ENCODE results near the gene CFAP410.

The CFAP410 gene

DNA sequence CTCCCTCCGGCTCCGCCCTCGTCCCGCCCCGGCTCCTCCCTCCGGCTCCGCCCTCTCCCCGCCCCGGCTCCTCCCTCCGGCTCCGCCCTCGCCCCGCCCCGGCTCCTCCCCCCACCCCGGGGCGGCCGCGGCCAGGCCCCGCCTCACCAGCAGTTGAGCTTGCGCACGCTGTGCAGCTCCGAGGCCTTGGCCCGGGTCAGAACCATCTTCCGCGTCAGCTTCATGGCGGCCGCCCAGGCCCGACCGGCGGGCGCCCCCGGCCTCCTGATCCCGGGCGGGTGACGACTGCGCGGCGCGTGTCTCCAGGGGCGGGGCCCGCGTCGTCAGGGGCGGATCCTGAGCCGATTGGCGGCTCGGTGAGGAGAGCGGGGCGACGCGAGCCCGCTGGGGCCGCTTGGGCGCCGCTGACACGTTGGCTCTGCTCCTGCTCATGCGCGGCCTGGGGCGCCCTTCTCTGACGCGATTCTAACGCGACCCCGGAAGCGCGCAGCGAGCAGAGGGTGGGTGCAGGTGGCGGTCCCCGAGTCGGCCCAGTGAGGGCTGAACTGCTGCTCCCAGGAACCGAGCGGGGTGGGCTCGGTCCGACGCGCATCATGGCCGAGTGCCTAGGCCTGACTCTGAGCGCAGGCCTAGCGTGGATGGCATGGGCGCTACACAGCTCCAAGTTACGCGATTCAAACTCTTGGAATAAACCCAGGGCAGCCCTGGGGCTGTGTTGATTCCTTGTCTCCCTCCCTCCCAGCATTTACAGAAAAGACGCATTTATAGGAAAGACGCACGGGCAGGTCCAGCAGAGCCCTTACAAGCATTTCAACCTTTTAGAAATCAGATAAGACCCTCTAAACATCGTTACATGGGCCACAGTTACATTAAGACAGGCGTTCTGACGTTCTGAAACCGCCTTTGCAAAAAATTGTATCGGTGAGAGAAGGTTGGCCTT lies at the start of gene CFAP410:
Gene CFAP410 (minus strand): TSS at position 420 of the 940 bp plus-strand sequence. CDS start 196 bp downstream, at position 224.
- H3K9me3 Mint-ChIP-seq = no peaks in the 10 kb centered on the region
- peak within 1 kb of the TSS; percentile 99 for H3K27ac Mint-ChIP-seq
- intact Hi-C loops (cut with micrococcal nuclease) = loop anchor here (1.0 to 10.0 kb wide), 4 partner anchors 14 to 116 kb away; partner anchors contain the start of genes LRRC3 and TRPM2
- peaks cover 6% of the 10 kb centered on the region for H3K27me3 Mint-ChIP-seq
- H3K4me1 Mint-ChIP-seq (ENCODE audit: low read depth) = peaks cover 23% of the 10 kb centered on the region
- H3K4me3 Mint-ChIP-seq = peak within 1 kb of the TSS; percentile 85
- peaks cover 37% of the 10 kb centered on the region for H3K36me3 Mint-ChIP-seq (ENCODE audit: low read depth)

DNA sequence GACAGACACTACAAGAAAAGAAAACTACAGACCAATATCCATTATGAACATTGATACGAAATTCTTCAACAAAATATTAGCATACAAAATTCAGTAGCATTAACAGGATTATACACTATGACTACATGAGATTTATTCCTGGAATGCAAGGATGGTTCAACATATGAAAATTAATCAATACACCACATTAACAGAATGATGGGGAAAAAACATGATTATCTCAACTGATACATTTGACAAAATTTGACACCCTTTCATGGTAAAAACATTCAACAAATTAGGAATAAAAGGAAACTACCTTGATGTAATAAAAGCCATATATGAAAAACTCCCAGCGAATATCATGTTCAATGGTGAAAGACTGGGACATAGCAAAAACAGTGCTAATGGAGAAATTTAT lies 45.8 kb upstream of the CFAP410 start:
- intact Hi-C loops (cut with micrococcal nuclease) = no loop called here
- H3K4me1 Mint-ChIP-seq (ENCODE audit: low read depth) = no peaks in the 10 kb centered on the region
- H3K36me3 Mint-ChIP-seq (ENCODE audit: low read depth) = peaks cover 84% of the 10 kb centered on the region
- H3K9me3 Mint-ChIP-seq = peaks cover 41% of the 10 kb centered on the region
- H3K4me3 Mint-ChIP-seq = no peak overlapping the region
- no peak overlapping the region for H3K27ac Mint-ChIP-seq
- H3K27me3 Mint-ChIP-seq = no peaks in the 10 kb centered on the region

DNA sequence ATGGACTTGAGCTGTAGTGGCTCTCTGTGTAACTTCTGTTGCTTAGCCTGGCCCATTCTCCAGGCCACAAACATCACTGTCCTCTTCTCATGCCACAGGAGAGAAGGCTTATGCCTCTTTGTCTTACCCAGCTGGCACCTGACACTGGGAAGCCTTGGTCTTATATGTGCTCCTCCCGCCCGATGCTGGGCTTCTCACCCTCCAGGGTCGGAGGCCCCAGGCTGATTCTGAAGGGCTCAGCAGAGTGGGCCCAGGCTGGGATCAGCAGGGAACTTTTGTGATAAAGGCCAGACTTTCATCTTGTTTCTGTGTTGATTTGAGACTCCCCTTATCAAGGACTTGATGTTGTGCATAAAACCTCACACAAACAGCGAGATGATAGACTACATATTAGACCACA lies 44.0 kb upstream of the CFAP410 start:
- intact Hi-C loops (cut with micrococcal nuclease) = no loop called here
- Mint-ChIP-seq H3K4me1 (ENCODE audit: low read depth) (no peaks in the 10 kb centered on the region), H3K27ac (no peak overlapping the region), H3K27me3 (no peaks in the 10 kb centered on the region), H3K9me3 (peaks cover 41% of the 10 kb centered on the region), H3K36me3 (ENCODE audit: low read depth) (peaks cover 88% of the 10 kb centered on the region), H3K4me3 (no peak overlapping the region)

DNA sequence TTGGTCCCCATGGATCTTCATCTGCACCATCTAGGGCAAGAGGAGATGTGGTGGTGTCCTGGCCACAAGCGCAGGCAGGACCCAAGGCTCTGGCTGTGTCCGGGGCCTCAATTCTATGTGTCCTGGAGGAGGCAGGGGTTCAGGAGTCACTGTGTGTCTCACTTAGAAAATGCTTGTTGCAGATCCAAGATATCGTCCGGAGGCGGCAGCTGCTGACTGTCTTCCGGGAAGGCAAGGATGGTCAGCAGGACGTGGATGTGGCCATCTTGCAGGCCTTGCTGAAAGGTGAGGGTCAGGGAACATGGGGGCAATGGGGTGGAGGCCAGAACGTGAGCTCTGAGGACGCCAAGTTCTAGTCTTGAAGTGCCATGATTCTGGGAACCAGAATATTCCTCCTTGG lies 43.3 kb upstream of the CFAP410 start:
- Mint-ChIP-seq H3K27ac (no peak overlapping the region), H3K4me3 (no peak overlapping the region), H3K36me3 (ENCODE audit: low read depth) (peaks cover 91% of the 10 kb centered on the region), H3K9me3 (peaks cover 41% of the 10 kb centered on the region), H3K4me1 (ENCODE audit: low read depth) (no peaks in the 10 kb centered on the region), H3K27me3 (no peaks in the 10 kb centered on the region)
- intact Hi-C loops (cut with micrococcal nuclease) = no loop called here

DNA sequence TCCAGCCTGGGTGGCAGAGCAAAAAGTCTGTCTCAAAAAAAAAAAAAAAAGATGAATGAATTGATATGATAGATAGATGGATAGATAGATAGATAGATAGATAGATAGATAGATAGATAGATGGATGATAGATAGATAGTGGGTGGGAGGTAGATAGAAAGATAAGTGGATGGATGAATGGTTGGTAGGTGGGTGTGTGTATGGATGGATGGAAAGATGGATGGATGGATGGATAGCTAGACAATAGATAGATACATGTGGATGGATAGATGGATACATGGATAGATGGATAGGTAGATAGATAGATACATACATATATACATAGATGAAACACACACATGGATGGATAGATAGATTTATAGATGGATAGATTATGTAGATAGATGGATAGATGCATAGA lies 42.7 kb upstream of the CFAP410 start:
- H3K4me3 Mint-ChIP-seq = no peak overlapping the region
- no peak overlapping the region for H3K27ac Mint-ChIP-seq
- peaks cover 4% of the 10 kb centered on the region for H3K4me1 Mint-ChIP-seq (ENCODE audit: low read depth)
- no peaks in the 10 kb centered on the region for H3K27me3 Mint-ChIP-seq
- H3K36me3 Mint-ChIP-seq (ENCODE audit: low read depth) = peaks cover 98% of the 10 kb centered on the region
- peaks cover 41% of the 10 kb centered on the region for H3K9me3 Mint-ChIP-seq
- intact Hi-C loops (cut with micrococcal nuclease) = no loop called here

DNA sequence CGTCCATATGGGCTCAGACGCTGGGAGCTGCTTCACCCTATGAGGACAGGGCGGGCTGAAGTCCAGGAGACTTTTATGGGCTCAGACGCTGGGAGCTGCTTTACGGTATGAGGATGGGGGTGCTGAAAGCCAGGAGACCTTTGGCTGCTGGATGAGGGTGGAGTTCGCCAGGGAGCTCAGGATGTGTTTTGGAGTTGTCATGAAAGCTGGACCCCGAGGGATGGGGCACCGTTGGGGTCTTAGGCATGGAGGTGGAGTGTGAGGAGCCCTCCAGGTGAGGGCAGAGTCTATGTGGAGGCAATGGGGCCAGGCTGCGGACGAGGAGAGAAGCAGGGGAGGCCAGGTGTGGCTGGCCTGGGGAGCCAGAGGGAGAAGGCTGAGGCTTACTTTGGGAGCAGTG lies 41.7 kb upstream of the CFAP410 start:
- H3K9me3 Mint-ChIP-seq = peaks cover 40% of the 10 kb centered on the region
- H3K4me3 Mint-ChIP-seq = no peak overlapping the region
- intact Hi-C loops (cut with micrococcal nuclease) = no loop called here
- H3K36me3 Mint-ChIP-seq (ENCODE audit: low read depth) = peaks cover 100% of the 10 kb centered on the region
- no peaks in the 10 kb centered on the region for H3K27me3 Mint-ChIP-seq
- peaks cover 6% of the 10 kb centered on the region for H3K4me1 Mint-ChIP-seq (ENCODE audit: low read depth)
- H3K27ac Mint-ChIP-seq = no peak overlapping the region

DNA sequence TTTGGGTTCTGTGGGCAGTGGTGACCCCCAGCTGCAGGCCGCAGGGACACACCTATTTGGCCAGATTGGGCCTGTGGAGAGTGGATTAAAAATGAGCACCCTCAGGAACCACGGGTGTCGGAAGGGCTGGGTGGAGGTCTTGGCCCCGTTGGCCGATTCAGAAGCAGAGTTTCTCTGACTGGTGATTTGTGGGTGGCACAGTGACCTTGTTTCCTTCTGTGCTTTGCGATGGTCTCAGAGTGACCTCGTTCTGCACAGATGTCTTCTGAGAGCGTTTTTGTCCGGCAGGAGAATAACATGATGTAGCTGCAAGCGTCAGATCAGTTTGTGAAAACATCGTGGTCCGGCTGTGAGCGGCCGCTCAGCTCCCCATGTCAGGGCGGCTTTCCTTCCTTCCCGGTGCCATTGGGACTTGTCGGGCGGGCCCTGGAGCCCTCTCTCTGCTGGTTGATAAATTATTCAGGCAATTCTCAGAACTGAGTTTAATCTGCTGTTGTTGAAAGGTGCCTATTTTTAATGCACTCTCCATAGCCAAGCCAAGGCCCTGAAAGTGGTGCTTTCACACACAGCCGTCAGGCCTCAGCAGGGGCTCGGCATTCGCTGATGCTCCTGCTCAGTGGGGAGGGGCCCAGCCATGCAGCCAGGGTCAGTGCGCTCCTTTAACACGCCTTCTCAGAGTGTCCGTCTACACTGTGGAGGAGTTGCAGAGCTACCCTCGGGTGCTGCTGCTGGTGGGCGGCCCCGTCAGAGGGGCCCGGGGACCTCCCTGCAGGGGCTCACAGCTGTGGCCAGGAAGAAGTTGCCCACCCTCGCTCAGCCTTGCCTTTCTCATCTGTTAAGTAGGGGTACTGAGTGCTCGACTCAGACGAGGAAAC lies 41.0 kb upstream of the CFAP410 start:
- Mint-ChIP-seq H3K27me3 (no peaks in the 10 kb centered on the region), H3K36me3 (ENCODE audit: low read depth) (peaks cover 100% of the 10 kb centered on the region), H3K9me3 (peaks cover 34% of the 10 kb centered on the region), H3K27ac (no peak overlapping the region), H3K4me1 (ENCODE audit: low read depth) (peaks cover 13% of the 10 kb centered on the region), H3K4me3 (no peak overlapping the region)
- intact Hi-C loops (cut with micrococcal nuclease) = no loop called here

DNA sequence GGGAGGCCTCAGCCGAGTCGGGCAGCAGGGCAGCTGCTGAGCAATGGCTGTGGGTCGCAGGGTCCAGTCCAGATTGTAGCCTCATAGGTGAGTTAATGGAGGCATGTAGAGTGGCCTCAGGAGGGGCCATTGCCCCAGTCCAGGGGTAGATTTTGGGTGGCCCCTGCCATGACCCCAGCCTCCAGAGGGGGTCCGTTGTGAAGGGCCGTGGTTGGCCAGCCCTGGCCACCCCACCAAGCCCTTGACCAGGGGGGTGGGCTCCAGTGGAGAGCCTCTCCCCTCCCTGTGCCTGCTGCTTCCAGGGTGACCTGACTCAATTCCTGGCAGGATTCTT lies 40.3 kb upstream of the CFAP410 start:
- Mint-ChIP-seq H3K36me3 (ENCODE audit: low read depth) (peaks cover 100% of the 10 kb centered on the region), H3K27me3 (no peaks in the 10 kb centered on the region), H3K27ac (no peak overlapping the region), H3K9me3 (peaks cover 26% of the 10 kb centered on the region), H3K4me3 (no peak overlapping the region), H3K4me1 (ENCODE audit: low read depth) (peaks cover 20% of the 10 kb centered on the region)
- intact Hi-C loops (cut with micrococcal nuclease) = no loop called here

DNA sequence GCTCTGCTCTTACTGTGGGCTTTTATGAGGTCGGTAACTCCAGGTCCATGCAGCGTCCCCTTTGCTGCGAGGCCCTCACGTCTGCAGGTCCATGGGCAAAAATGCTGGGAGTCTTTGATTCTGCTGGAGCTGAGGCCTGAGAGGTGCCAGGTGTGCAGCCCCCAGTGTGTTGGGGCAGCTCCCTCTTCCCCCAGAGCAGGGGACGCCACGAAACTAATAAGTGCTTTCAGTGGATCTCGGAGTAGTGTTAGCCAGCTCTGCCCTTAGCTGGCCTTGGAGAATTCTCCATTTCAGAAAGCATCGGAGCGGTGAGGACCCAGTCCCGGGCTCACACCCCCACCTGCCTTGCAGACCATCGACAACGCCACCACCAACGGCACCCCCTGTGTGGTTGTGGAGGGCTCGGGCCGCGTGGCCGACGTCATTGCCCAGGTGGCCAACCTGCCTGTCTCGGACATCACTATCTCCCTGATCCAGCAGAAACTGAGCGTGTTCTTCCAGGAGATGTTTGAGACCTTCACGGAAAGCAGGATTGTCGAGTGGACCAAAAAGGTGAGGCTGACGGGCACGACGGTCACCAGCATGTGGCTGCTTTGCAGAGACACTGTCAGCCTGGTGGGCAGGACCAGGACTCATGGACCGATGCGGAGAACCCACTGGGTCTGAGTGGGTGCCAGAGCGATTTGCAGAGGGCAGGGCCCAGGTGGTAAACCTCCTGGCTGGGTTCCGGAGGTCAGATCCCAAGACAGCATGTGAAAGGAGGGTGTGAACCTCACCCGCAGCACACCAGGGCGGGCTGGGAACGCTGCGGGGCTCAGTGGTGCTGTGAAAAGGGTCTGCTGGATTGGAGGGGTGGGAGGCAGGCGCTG lies 39.7 kb upstream of the CFAP410 start:
- intact Hi-C loops (cut with micrococcal nuclease) = no loop called here
- Mint-ChIP-seq H3K27me3 (no peaks in the 10 kb centered on the region), H3K36me3 (ENCODE audit: low read depth) (peaks cover 94% of the 10 kb centered on the region), H3K9me3 (peaks cover 20% of the 10 kb centered on the region), H3K4me1 (ENCODE audit: low read depth) (peaks cover 26% of the 10 kb centered on the region), H3K4me3 (no peak overlapping the region), H3K27ac (no peak overlapping the region)

DNA sequence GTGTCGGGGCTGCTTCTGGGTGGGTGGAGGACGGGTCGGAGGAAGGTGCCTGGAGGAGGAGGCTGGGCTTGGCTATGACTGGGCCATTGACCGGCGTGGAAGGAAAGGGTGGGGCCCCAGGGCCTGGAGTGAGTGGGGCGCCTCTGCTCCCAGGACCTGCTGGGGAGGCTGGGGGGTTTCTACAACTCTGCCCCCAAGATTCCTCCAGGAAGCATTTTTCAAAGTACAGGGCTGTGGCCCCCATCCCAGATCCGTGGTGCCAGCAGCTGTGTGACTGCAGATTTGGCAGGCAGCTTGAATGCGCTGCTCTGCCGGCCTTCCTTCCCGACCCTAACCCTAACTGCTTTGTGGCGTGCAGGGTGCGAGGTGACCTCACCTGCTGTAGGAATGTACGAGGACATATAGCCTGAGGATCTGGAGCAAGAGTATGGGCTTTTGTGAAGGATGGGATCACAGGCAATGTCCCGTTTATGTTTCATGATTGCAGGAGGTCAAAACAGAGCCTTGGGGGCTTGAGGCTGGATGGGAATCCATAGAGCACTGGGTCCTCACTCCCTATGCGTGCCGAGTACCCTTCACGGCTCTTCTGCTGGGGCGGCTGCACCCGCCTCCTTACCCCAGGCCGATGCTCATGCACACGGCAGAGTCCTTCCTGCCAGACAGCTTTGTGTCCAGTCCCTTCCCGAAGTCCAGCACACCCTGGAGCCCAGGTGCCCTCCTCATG lies 38.9 kb upstream of the CFAP410 start:
- Mint-ChIP-seq H3K4me1 (ENCODE audit: low read depth) (peaks cover 34% of the 10 kb centered on the region), H3K9me3 (peaks cover 12% of the 10 kb centered on the region), H3K27ac (no peak overlapping the region), H3K36me3 (ENCODE audit: low read depth) (peaks cover 86% of the 10 kb centered on the region), H3K4me3 (no peak overlapping the region), H3K27me3 (no peaks in the 10 kb centered on the region)
- intact Hi-C loops (cut with micrococcal nuclease) = no loop called here

DNA sequence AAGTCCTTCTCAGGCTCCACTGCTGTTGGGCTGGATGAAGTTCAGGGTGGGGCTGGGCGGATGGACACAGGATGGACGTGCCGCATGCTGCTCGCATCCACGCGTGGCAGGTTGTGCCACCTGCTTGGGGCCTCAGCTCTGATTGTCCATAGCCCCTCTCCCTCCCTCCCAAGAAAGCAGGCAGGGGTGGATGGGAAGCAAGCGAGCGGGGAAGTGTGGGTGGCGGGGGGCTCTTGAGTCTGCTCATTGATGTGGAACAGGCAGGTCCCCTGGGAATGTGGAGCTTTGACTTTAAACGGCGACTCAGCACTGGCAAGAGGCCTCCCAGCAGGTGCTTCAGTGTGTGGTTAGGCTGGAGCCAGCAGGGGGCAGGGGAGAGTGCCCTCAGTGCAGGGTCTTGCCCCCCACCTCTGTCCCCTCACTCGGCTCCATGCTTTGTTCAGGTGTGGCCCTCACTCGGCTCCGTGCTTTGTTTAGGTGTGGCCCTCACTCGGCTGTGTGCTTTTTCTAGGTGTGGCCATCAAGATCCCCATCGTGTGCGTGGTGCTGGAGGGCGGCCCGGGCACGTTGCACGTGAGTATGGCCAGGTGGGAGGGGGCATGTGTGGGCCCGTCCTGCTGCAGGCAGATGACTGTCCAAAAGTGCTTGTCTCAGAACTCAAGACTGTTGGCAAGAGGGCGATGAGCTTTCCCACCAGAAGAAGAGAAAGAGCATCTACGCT lies 38.2 kb upstream of the CFAP410 start:
- Mint-ChIP-seq H3K36me3 (ENCODE audit: low read depth) (peaks cover 83% of the 10 kb centered on the region), H3K9me3 (peaks cover 10% of the 10 kb centered on the region), H3K27ac (no peak overlapping the region), H3K4me3 (no peak overlapping the region), H3K27me3 (no peaks in the 10 kb centered on the region), H3K4me1 (ENCODE audit: low read depth) (peaks cover 40% of the 10 kb centered on the region)
- intact Hi-C loops (cut with micrococcal nuclease) = no loop called here

DNA sequence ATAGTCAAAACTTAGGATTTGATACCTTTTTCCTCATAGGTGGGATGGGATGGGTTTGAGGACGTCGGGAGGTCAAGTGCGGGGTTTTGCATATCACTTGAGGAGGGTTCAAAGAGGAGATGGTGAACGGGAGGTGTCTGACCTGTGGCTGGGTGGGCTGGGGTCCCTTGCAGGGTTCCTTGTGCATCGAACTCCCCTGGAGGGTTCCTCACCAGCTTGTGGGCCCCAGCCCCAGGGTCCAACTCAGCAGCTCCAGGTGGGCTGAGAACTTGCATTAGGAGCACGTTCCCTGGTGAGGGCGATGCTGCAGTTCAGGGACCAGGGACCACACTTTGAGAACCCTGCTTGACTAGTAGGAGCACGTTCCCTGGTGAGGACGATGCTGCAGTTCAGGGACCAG lies 37.4 kb upstream of the CFAP410 start:
- H3K27me3 Mint-ChIP-seq = no peaks in the 10 kb centered on the region
- H3K36me3 Mint-ChIP-seq (ENCODE audit: low read depth) = peaks cover 83% of the 10 kb centered on the region
- H3K27ac Mint-ChIP-seq = no peak overlapping the region
- peaks cover 40% of the 10 kb centered on the region for H3K4me1 Mint-ChIP-seq (ENCODE audit: low read depth)
- intact Hi-C loops (cut with micrococcal nuclease) = no loop called here
- peaks cover 2% of the 10 kb centered on the region for H3K9me3 Mint-ChIP-seq
- H3K4me3 Mint-ChIP-seq = no peak overlapping the region
